ENCODE results near the gene LHPP.

The LHPP gene

GRCh38 chr10:124605481-124605855 lies 143.8 kb downstream of the LHPP start:
- H3K4me3 ChIP-seq (replicated peaks; ENCODE audit: low read depth, low read length), result no peak overlapping the region
- H3K36me3 ChIP-seq (ENCODE audit: control insufficient read depth, insufficient read depth, low read length), result no peaks in the 10 kb centered on the region
- no peak for DNase-seq (ENCODE audit: extremely low read depth, insufficient read length)
- TF ChIP-seq CTCF (IDR thresholded peaks at IDR 0.05; ENCODE audit: insufficient read depth, low read length, poor library complexity, severe bottlenecking), result no peak
- no peaks in the 10 kb centered on the region for H3K27me3 ChIP-seq (replicated peaks; ENCODE audit: control insufficient read depth, insufficient read depth, low read length)

- Histone ChIP-seq H3K27me3 (replicated peaks; ENCODE audit: control insufficient read depth, insufficient read depth, low read length) (no peaks in the 10 kb centered on the region), H3K36me3 (ENCODE audit: control insufficient read depth, insufficient read depth, low read length) (no peaks in the 10 kb centered on the region), H3K4me3 (replicated peaks; ENCODE audit: low read depth, low read length) (no peak overlapping the region)
- TF ChIP-seq CTCF (IDR thresholded peaks at IDR 0.05; ENCODE audit: insufficient read depth, low read length, poor library complexity, severe bottlenecking), result no peak
- no peak for DNase-seq (ENCODE audit: extremely low read depth, insufficient read length)
These were observed 144.5 kb downstream of the LHPP start for GRCh38 chr10:124605856-124606812.

GRCh38 chr10:124606822-124607221 lies 145.2 kb downstream of the LHPP start:
- TF ChIP-seq CTCF (IDR thresholded peaks at IDR 0.05; ENCODE audit: insufficient read depth, low read length, poor library complexity, severe bottlenecking), result no peak

GRCh38 chr10:124607693-124608092 lies 146.1 kb downstream of the LHPP start:
- TF ChIP-seq CTCF (IDR thresholded peaks at IDR 0.05; ENCODE audit: insufficient read depth, low read length, poor library complexity, severe bottlenecking), result no peak
- Histone ChIP-seq H3K36me3 (ENCODE audit: control insufficient read depth, insufficient read depth, low read length) (no peaks in the 10 kb centered on the region), H3K4me3 (replicated peaks; ENCODE audit: low read depth, low read length) (no peak overlapping the region), H3K27me3 (replicated peaks; ENCODE audit: control insufficient read depth, insufficient read depth, low read length) (no peaks in the 10 kb centered on the region)
- no peak for DNase-seq (ENCODE audit: extremely low read depth, insufficient read length)

More at GRCh38 chr10:124606822-124607221, 145.2 kb downstream of the LHPP start:
- DNase-seq (ENCODE audit: extremely low read depth, insufficient read length), result no peak
- Histone ChIP-seq H3K27me3 (replicated peaks; ENCODE audit: control insufficient read depth, insufficient read depth, low read length) (no peaks in the 10 kb centered on the region), H3K4me3 (replicated peaks; ENCODE audit: low read depth, low read length) (no peak overlapping the region), H3K36me3 (ENCODE audit: control insufficient read depth, insufficient read depth, low read length) (no peaks in the 10 kb centered on the region)

- TF ChIP-seq CTCF (IDR thresholded peaks at IDR 0.05; ENCODE audit: insufficient read depth, low read length, poor library complexity, severe bottlenecking), result no peak
- Histone ChIP-seq H3K27me3 (replicated peaks; ENCODE audit: control insufficient read depth, insufficient read depth, low read length) (no peaks in the 10 kb centered on the region), H3K36me3 (ENCODE audit: control insufficient read depth, insufficient read depth, low read length) (no peaks in the 10 kb centered on the region), H3K4me3 (replicated peaks; ENCODE audit: low read depth, low read length) (no peak overlapping the region)
- DNase-seq (ENCODE audit: extremely low read depth, insufficient read length), result no peak
These were observed 146.6 kb downstream of the LHPP start for GRCh38 chr10:124608093-124608721.
